Measurements from ENCODE around the gene TMEM141. TPM values are rescaled to one million over a fixed set of nuclear protein-coding genes. Genes with fewer than 3 reads are reported as not detected.

TMEM141 gene
- total RNA-seq, 1 donor = 39.7 TPM

- no peak overlapping the region for H3K4me3 ChIP-seq (ENCODE audit: low read depth, low read length)
- no peak for TF ChIP-seq CTCF (IDR thresholded peaks at IDR 0.05; ENCODE audit: insufficient read depth, low read depth, low read length)
- DNase-seq (ENCODE audit: low read depth) = no peak
These were observed 1.6 kb upstream of the TMEM141 start for GRCh38 chr9:136789523-136789937.

GRCh38 chr9:136791516-136792276 lies 552 bp downstream of the TMEM141 start:
- TF ChIP-seq CTCF (IDR thresholded peaks at IDR 0.05; ENCODE audit: insufficient read depth, low read depth, low read length) = peak; percentile 95
- peak overlapping the region; percentile 96 for H3K4me3 ChIP-seq (ENCODE audit: low read depth, low read length)
- peak; percentile 57 for DNase-seq (ENCODE audit: low read depth)

DNA sequence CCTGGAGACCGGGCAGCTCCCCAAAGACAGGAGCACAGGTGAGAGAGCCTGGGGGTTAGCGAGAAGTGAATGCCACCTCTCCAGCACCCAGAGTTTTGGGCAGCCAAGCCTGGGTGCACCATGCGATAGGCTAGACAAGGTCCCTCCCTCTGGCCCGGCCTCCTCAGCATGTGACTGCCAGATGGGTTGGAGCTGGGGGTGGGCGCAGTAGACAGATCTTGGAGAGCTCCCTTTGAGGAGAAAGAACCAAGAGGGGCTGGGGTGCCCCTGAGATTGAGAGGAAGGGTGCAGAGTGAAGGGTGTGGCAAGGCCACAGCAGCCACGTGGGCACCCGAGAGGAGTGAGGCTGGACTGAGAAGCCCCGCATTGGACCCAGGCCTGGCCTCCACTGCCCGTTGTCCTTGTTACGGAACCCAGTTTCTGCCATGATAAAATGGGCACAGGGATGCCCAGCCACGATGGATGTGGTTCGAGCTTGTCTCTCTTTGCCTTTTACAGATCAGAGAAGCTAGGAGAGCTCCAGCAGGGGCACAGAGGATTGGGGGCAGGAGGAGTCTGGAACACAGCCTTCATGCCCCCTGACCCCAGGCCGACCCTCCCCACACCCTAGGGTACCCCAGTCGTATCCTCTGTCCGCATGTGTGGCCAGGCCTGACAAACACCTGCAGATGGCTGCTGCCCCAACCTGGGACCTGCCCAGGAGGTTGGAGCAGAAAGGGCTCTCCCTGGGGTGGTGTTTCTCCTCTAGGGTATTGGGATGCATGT lies 1.4 kb downstream of the TMEM141 start:
- peak overlapping the region; percentile 96 for H3K4me3 ChIP-seq (ENCODE audit: low read depth, low read length)
- no peak for TF ChIP-seq CTCF (IDR thresholded peaks at IDR 0.05; ENCODE audit: insufficient read depth, low read depth, low read length)
- no peak for DNase-seq (ENCODE audit: low read depth)

GRCh38 chr9:136793086-136793946 lies 2.2 kb downstream of the TMEM141 start:
- no peak for DNase-seq (ENCODE audit: low read depth)
- no peak for TF ChIP-seq CTCF (IDR thresholded peaks at IDR 0.05; ENCODE audit: insufficient read depth, low read depth, low read length)
- no peak overlapping the region for H3K4me3 ChIP-seq (ENCODE audit: low read depth, low read length)

DNA sequence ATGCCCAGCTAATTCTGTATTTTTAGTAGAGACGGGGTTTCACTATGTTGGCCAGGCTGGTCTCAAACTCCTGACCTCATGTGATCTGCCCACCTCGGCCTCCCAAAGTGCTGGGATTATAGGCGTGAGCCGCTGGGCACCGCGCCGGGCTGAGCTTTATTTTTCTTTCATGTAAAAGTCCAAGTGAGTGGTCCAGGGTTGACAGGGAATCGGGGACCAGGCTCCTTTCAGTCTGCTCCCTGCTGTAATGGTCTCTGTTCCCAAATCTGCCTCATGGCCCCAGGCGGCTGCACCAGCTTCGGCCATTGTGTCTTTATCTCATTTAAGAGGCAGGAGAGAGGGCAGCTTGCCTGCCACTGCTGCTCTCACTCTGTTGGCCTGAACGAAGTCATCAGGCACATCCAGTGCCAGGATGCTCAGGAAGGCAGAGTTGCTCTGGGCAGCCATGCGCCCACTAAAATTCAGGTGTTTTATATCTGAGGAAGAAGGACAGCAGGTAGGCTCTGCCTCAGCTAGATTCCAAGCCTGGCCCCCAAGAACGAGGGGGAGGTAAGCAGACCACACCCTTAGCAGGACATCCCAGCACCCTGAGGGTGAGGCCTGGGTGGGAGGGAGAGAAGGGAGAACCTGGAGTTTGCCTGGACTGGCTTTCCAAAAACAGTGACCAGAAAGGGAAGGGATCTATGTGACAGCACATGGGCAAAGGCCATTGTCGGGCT lies 3.3 kb downstream of the TMEM141 start:
- no peak overlapping the region for H3K4me3 ChIP-seq (ENCODE audit: low read depth, low read length)
- no peak for DNase-seq (ENCODE audit: low read depth)
- TF ChIP-seq CTCF (IDR thresholded peaks at IDR 0.05; ENCODE audit: insufficient read depth, low read depth, low read length) = no peak

- no peak for DNase-seq (ENCODE audit: low read depth)
These were observed 3.8 kb downstream of the TMEM141 start for GRCh38 chr9:136795000-136795348.

More at GRCh38 chr9:136795000-136795348, 3.8 kb downstream of the TMEM141 start:
- no peak overlapping the region for H3K4me3 ChIP-seq (ENCODE audit: low read depth, low read length)
- no peak for TF ChIP-seq CTCF (IDR thresholded peaks at IDR 0.05; ENCODE audit: insufficient read depth, low read depth, low read length)
